ENCODE data around the gene P4HB.

P4HB gene

DNA sequence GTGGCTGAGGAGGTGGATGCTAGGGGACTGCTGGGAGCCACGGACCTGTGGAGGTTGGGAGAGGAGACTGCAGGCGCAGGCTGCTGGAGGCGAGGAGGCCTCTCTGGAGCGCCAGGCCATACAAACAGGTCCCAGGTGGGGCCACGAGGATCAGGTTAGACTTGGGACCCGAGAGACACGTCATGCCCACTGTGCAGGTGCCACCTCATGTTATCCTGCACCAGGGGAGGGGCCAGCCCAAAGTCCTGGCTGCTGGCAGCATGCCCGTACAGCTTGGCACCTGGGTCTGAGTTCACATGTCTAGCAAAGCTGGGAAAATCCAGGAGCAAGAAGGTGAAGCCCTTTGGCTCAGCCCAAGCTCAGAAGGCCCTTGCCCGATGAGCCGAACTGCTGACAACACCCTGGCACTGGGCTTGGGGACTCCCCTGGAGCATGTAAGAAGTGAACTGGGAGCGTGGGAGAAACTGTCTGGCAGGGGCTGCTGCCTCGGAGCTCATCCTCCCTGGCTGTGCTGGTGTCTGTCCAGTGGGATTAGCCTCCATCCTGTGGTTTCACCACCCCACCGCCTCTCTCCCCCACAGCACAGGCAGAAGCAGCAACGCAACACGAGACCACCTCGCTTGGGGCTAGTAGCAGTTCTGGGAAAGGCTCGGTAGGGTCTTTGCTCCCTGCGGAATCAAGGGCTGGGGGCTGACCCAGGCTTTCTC, 5.6 kb upstream of the P4HB start:
- TF ChIP-seq ZFX (IDR thresholded peaks at IDR 0.05), result no peak
- TF ChIP-seq, protein P1, sequence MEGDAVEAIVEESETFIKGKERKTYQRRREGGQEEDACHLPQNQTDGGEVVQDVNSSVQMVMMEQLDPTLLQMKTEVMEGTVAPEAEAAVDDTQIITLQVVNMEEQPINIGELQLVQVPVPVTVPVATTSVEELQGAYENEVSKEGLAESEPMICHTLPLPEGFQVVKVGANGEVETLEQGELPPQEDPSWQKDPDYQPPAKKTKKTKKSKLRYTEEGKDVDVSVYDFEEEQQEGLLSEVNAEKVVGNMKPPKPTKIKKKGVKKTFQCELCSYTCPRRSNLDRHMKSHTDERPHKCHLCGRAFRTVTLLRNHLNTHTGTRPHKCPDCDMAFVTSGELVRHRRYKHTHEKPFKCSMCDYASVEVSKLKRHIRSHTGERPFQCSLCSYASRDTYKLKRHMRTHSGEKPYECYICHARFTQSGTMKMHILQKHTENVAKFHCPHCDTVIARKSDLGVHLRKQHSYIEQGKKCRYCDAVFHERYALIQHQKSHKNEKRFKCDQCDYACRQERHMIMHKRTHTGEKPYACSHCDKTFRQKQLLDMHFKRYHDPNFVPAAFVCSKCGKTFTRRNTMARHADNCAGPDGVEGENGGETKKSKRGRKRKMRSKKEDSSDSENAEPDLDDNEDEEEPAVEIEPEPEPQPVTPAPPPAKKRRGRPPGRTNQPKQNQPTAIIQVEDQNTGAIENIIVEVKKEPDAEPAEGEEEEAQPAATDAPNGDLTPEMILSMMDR (conservative IDR thresholded peaks at IDR 0.05), result no peak
- peak overlapping the region; percentile 100 for H3K27ac ChIP-seq

DNA sequence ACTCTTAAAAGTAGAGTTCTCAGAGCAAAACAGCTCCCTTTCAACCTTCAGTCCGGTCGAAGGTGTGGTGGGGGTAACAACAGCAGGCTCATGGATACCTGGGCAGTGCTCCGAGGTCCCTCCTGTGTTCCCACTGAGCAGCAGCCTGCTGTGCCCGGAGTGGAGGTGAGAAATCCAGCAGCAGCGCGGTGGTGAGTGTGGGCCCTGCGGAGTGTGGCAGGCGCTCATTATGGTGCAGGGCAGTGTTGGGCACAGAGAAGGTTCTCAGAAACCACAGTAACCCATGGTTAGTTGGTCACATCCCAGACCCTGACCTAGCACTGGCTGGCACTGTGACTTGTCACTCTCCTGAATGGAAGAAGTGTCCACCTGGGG, 5.0 kb upstream of the P4HB start:
- H3K27ac ChIP-seq, result peak overlapping the region; percentile 100
- TF ChIP-seq ZFX (IDR thresholded peaks at IDR 0.05), result no peak
- TF ChIP-seq, protein P1 (conservative IDR thresholded peaks at IDR 0.05), result no peak

DNA sequence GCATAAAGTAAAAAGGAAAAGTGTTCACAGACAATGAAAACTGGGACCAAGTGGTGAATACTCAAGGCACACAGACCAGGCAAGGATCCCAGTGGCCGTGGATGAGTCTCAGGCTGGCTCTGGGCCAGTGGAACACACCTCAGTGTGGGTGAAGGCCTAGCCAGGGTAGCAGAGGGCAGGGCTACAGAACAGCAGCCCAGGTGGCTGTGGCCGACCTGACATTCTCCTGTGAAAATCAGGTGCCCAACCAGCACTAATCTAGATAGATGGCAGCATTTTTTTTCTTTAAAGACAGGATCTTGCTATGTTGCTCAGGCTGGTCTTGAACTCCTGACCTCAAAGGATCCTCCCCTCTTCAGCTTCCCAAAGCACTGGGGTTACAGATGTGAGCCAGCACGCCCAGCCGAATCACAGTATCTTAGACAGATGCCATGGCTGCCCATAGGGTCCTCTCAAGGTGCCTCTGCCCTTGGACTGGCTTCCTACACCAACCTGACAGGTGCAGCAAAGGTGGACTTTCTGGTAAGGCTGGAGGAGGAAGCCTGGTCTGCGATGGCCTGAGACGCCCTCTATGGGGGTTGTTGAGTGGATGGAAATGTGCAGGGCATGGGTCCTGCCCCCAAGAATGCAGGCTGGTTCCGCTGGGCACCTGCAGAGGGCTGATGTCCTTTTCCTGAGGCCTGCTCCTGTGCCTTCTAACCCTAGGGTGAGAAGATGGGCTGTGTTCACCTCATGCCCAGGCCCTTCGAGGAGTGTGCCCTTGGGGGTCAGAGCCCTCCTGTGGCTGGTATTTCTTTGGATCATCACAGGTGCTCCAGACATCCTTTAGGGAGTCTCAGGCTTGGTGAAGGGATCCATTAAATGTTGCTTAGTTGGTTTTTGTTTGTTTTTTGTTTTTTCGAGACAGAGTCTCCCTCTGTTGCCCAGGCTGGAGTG, 3.8 kb upstream of the P4HB start:
- peak overlapping the region; percentile 100; the same call in 1 of the 2 replicates for H3K27ac ChIP-seq

GRCh38 chr17:81863123-81863675, 2.9 kb upstream of the P4HB start:
- TF ChIP-seq ZFX (IDR thresholded peaks at IDR 0.05), result no peak
- TF ChIP-seq, protein P1 (conservative IDR thresholded peaks at IDR 0.05), result no peak
- H3K27ac ChIP-seq, result 0 out of 2 replicates have a peak overlapping the region, but pooled peaks have one; percentile 96

More for the DNA sequence above, 3.8 kb upstream of the P4HB start:
- TF ChIP-seq ZFX (IDR thresholded peaks at IDR 0.05), result no peak
- TF ChIP-seq, protein P1 (conservative IDR thresholded peaks at IDR 0.05), result no peak

DNA sequence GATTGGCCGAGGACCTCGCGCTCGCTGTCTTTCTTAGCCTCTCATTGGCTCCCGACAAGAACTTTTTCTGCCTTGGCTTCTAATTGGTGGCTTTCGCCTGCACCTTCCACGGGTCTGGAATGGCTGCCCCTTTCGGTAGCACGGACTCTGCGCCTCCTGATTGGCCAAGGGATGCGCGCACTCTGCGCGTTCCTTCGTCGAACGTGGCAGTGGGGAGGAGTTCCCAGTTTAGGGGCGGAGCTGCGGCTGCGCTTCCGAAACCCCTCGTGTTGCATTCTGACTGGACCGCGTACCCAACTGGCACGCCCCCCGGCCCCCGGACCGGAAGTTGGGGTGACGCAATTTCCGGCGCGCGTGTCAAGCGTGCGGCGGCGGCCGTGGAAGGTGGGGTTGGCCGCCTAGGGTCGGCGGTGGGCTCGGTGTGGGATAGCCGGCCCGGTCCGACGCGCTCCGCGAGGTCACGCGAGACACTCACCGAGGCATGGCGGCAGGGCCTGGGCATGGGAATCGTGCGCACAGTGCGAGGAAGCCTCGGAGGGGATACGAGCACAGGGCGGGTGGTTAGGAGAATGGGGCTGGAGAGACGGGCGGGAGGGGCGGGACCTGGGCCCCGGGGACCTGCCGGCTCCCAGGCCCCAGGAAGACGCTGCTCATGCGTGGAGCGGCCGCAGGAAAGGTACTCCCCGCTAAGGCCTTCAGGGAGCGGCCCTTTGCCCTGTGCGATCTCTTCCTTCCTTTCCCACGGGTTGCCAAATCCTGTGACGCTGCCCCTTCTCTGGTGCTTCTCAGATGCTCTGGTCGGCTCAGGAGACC, 627 bp upstream of the P4HB start:
- H3K27ac ChIP-seq, result peak overlapping the region; percentile 96
- TF ChIP-seq ZFX (IDR thresholded peaks at IDR 0.05), result peak; percentile 73
- TF ChIP-seq, protein P1 (conservative IDR thresholded peaks at IDR 0.05), result no peak

- TF ChIP-seq, protein P1 (conservative IDR thresholded peaks at IDR 0.05), result no peak
- no peak for TF ChIP-seq ZFX (IDR thresholded peaks at IDR 0.05)
- H3K27ac ChIP-seq, result peak overlapping the region; percentile 96
Measured at GRCh38 chr17:81858967-81859905, 1.1 kb downstream of the P4HB start.
